Dendritic cell treated with granulocyte-macrophage colony-stimulating factor and Interleukin-4, amounts not matched to agents 40 ng/mL and 50 ng/mL, for 4 days (primary cell): ENCODE measurements around the gene RAB40B.

Experiments used
- H3K27ac Mint-ChIP-seq: one replicate; pipeline ENCODE4 v1.8.0; 2022; ENCODE audit warnings: mild to moderate bottlenecking, mixed read lengths
- H3K27me3 Mint-ChIP-seq: one replicate; pipeline ENCODE4 v1.8.0; 2022; ENCODE audit warnings: mild to moderate bottlenecking, mixed read lengths
- H3K36me3 Mint-ChIP-seq: one replicate; pipeline ENCODE4 v1.8.0; 2022; ENCODE audit warnings: low read depth, mixed read lengths
- H3K4me1 Mint-ChIP-seq: one replicate; pipeline ENCODE4 v1.8.0; 2022; ENCODE audit warnings: low read depth, mixed read lengths
- H3K4me3 Mint-ChIP-seq: one replicate; pipeline ENCODE4 v1.8.0; 2022; ENCODE audit warnings: mild to moderate bottlenecking, moderate library complexity, mixed read lengths
- H3K9me3 Mint-ChIP-seq: one replicate; pipeline ENCODE4 v1.8.0; 2022; ENCODE audit warnings: mixed read lengths
- intact Hi-C: fragments of 100-400 bp; cut with micrococcal nuclease; formaldehyde crosslinking; loops from one replicate; pipeline ENCODE4 v1.15.0; 2022

The RAB40B gene

DNA sequence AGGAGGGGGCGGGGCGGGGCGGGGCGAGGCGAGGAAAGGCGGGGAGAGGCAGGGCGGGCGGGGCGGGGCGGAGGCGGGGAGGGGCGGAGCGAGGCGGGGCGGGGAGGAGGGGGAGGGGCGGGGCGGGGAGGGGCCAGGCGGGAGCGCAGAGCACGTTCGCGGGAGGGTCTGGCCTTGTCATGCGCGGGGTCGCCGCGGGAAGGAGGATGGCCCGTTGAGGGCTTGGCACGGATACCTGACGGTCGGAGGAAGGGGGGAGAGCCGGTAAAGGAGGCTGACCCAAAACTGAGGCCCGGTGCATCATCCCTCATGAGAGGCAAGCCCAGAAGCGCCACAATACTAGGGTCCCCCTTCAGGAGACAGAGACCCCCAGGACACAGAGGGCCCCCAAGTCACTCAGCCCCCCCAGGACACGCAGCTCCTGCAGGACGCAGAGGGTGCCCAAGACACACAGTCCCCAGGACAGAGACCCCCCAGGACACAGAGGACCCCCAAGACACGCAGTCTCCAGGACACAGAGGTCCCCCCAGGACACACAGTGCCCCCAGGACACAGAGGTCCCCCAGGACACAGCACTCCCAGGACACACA lies 49.7 kb downstream of the RAB40B start:
- Mint-ChIP-seq H3K36me3 (peaks cover 28% of the 10 kb centered on the region), H3K27me3 (no peaks in the 10 kb centered on the region), H3K4me3 (peak overlapping the region; percentile 63), H3K9me3 (no peaks in the 10 kb centered on the region), H3K4me1 (peaks cover 40% of the 10 kb centered on the region), H3K27ac (peak overlapping the region; percentile 66)
- intact Hi-C loops = loop anchor here (2.0 kb wide), 1 partner anchor 102 kb away; no protein-coding TSS in a partner anchor

DNA sequence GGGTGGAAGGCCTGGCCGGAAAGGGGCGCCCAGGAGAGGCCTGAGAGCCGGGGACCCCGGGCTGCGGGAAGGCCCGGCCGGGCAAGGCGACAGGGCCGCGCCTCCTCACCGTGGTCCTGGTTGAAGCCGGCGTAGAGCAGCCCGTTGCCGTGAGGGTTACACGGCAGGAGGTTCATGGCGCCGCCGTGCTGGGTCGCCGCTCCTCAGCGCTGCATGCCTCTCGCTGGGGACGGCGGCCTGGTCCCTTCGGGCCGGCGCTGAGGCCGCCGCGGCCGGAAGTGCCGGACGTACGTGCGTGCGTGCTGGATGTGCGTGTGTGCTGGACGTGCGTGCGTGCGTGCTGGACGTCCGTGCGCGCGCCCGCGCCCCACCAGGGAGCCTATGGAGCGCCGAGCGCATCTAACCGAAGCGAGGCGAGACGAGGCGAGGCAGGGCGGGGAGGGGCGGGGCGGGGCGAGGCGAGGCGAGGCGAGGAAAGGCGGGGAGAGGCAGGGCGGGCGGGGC lies 50.3 kb downstream of the RAB40B start, which contains the start of gene WDR45B:
WDR45B (minus strand) TSS at position 280 of the 504 bp plus-strand sequence; CDS start at position 176, 104 bp downstream.
- Mint-ChIP-seq H3K27me3 (no peaks in the 10 kb centered on the region), H3K4me1 (peaks cover 40% of the 10 kb centered on the region), H3K36me3 (peaks cover 34% of the 10 kb centered on the region), H3K4me3 (peak within 1 kb of the TSS; percentile 81), H3K27ac (peak within 1 kb of the TSS; percentile 66), H3K9me3 (no peaks in the 10 kb centered on the region)
- intact Hi-C loops = loop anchor here (2.0 kb wide), 1 partner anchor 103 kb away; no protein-coding TSS in a partner anchor

DNA sequence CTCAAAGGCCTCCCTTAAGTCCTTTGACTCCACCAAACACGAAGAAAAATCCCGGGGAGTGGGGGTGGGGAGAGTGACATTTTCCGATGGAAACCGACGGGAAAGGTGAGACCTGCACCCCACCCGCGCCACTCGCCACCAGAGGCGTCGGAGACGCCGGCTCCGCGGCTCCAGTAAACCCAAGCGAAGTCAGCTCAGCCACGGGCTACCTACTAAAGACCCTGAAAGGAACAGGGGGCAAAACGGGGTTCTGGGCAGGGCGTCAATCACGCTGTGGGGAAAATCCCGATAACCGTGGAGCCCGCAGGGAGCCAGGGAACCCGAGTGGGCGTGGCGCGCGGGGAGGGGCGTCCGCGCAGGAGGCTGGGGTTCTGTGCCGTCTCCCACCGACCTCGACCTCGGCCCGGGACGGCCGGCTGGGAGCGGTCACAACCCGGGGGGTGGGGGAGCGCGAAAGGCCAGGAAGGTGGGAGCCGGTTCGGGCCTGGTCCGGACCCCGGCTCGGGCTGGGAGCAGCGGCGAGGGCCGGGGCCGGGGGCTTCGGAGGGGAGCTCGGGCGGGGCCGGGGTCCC lies 50.8 kb downstream of the RAB40B start:
- intact Hi-C loops = loop anchor here (2.0 kb wide), 1 partner anchor 103 kb away; no protein-coding TSS in a partner anchor
- Mint-ChIP-seq H3K4me3 (peak overlapping the region; percentile 81), H3K36me3 (peaks cover 39% of the 10 kb centered on the region), H3K4me1 (peaks cover 40% of the 10 kb centered on the region), H3K27ac (peak overlapping the region; percentile 66), H3K9me3 (no peaks in the 10 kb centered on the region), H3K27me3 (no peaks in the 10 kb centered on the region)

DNA sequence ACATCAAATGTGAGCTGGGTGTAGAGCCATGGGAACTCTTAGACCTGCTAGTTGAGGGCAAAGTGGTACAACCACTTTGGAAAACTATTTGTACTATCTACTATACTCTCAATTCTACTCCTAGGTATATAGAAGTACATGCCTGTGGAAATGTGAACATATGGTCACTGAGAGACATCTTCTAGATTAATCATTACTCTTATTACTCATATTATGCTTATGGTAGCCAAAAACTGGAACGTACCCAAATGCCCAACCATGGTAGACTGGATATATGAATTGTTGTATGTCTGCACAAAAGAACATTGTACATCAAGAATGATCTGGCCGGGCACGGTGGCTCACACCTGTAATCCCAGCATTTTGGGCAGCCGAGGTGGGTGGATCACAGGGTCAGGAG lies 53.0 kb downstream of the RAB40B start:
- H3K4me1 Mint-ChIP-seq = peaks cover 40% of the 10 kb centered on the region
- H3K27me3 Mint-ChIP-seq = no peaks in the 10 kb centered on the region
- H3K9me3 Mint-ChIP-seq = no peaks in the 10 kb centered on the region
- no peak overlapping the region for H3K4me3 Mint-ChIP-seq
- peaks cover 61% of the 10 kb centered on the region for H3K36me3 Mint-ChIP-seq
- intact Hi-C loops = no loop called here
- no peak overlapping the region for H3K27ac Mint-ChIP-seq

DNA sequence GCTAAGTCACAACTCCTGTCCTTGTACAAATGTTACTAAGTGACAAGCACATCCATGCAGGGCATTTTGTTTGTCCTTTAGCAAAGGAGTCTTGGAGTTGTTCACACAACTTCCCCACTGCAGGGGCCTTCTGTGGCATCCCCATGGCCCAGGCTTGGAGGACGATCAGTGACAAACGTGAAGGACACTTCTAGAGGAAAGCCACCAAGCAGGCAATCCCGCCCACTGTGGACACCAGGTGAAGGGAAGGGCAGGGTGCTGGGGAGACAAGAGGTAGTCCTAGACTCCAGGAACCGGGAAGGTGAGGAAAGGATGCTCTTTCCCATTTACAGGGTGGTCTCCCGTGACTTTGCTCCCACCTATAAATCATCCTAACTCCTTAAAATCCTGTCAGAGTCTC lies 54.4 kb downstream of the RAB40B start:
- H3K4me3 Mint-ChIP-seq = no peak overlapping the region
- H3K4me1 Mint-ChIP-seq = peaks cover 41% of the 10 kb centered on the region
- intact Hi-C loops = no loop called here
- no peaks in the 10 kb centered on the region for H3K27me3 Mint-ChIP-seq
- peak overlapping the region; percentile 39 for H3K27ac Mint-ChIP-seq
- H3K9me3 Mint-ChIP-seq = no peaks in the 10 kb centered on the region
- peaks cover 75% of the 10 kb centered on the region for H3K36me3 Mint-ChIP-seq

DNA sequence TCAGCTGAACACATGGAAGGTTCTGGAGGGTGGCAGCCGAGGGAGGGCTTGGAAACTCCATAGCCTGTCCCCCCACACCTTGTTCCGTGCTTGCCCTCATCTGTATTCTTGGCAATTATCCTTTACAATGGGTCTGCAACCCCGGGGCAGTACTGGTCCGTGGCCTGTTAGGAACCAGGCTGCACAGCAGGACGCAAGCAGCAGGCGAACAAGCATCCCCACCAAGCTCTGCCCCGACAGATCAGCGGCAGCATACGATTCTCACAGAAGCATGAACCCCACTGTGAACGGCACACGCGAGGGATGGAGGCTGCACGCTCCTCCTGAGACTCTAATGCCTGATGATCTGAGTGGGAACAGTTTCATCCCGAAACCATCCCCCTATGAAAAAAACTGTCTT lies 56.5 kb downstream of the RAB40B start:
- H3K36me3 Mint-ChIP-seq = peaks cover 93% of the 10 kb centered on the region
- H3K4me3 Mint-ChIP-seq = no peak overlapping the region
- H3K4me1 Mint-ChIP-seq = peaks cover 44% of the 10 kb centered on the region
- H3K27ac Mint-ChIP-seq = no peak overlapping the region
- intact Hi-C loops = no loop called here
- peaks cover 7% of the 10 kb centered on the region for H3K9me3 Mint-ChIP-seq
- H3K27me3 Mint-ChIP-seq = no peaks in the 10 kb centered on the region

DNA sequence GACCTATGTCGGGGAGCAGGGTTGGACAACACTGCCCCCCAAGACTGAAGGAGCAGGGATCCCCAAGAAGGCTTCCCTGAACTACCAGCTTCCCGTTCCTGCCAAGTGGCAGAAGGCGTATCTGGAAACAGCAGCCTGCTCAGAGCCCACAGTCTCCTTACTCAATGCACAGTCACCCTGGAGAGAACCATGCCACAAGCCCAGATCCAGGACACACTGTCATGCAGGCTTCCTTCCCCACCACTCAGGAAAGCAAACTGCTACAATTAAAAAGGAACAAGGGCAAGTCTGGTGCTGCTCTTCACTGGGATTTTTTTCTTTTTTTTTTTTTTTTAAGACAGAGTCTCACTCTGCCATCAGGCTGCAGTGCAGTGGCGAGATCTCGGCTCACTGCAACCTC lies 58.5 kb downstream of the RAB40B start:
- intact Hi-C loops = no loop called here
- peaks cover 31% of the 10 kb centered on the region for H3K4me1 Mint-ChIP-seq
- peak overlapping the region; percentile 5 for H3K27ac Mint-ChIP-seq
- H3K36me3 Mint-ChIP-seq = peaks cover 94% of the 10 kb centered on the region
- H3K27me3 Mint-ChIP-seq = no peaks in the 10 kb centered on the region
- peaks cover 11% of the 10 kb centered on the region for H3K9me3 Mint-ChIP-seq
- no peak overlapping the region for H3K4me3 Mint-ChIP-seq

DNA sequence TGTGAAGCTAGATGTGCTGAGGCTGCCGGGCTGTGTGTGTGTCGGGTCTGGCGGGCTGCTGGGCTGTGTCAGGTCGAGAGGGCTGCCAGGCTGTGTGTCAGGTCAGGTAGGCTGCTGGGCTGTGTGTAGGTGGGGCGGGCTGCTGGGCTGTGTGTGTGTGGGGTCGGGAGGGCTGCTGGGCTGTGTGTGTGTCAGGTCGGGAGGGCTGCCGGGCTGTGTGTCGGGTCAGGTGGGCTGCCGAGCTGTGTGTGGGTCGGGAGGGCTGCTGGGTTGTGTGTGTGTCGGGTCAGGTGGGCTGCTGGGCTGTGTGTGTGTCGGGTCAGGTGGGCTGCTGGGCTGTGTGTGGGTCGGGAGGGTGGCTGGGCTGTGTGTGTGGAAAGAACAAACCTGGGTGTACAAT lies 58.9 kb downstream of the RAB40B start:
- H3K4me3 Mint-ChIP-seq = no peak overlapping the region
- peaks cover 11% of the 10 kb centered on the region for H3K9me3 Mint-ChIP-seq
- H3K27me3 Mint-ChIP-seq = no peaks in the 10 kb centered on the region
- H3K4me1 Mint-ChIP-seq = peaks cover 28% of the 10 kb centered on the region
- intact Hi-C loops = no loop called here
- peaks cover 94% of the 10 kb centered on the region for H3K36me3 Mint-ChIP-seq
- peak overlapping the region; percentile 5 for H3K27ac Mint-ChIP-seq

DNA sequence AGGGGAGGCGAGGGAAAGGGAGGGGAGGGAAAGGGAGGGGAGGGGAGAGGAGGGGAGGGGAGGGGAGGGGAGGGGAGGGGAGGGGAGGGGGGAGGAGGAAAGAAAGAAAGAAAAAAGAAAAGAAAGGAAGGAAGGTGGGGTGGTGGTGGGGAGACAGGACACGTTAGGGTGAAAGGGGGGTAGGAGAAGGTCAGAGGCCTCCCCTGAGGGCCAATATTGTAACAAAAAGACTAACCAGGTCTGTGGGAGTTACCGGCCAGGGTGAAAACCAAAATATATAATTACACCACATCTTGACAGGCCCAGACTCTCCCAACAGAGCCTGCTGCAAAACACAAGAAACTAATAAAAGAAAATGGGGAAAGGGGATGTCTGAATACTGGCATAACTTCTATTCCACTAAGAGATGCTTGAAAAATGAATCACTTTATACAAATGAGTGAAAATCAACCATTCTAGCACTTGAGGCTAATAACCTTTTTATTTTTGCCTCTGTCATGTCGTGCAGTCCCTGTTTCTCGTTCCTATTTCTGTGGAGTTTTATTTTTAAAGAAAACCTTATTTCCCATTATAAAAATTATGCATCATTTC lies 60.2 kb downstream of the RAB40B start:
- H3K4me1 Mint-ChIP-seq = peaks cover 22% of the 10 kb centered on the region
- peaks cover 94% of the 10 kb centered on the region for H3K36me3 Mint-ChIP-seq
- no peaks in the 10 kb centered on the region for H3K27me3 Mint-ChIP-seq
- H3K4me3 Mint-ChIP-seq = no peak overlapping the region
- intact Hi-C loops = no loop called here
- H3K9me3 Mint-ChIP-seq = peaks cover 11% of the 10 kb centered on the region
- no peak overlapping the region for H3K27ac Mint-ChIP-seq

DNA sequence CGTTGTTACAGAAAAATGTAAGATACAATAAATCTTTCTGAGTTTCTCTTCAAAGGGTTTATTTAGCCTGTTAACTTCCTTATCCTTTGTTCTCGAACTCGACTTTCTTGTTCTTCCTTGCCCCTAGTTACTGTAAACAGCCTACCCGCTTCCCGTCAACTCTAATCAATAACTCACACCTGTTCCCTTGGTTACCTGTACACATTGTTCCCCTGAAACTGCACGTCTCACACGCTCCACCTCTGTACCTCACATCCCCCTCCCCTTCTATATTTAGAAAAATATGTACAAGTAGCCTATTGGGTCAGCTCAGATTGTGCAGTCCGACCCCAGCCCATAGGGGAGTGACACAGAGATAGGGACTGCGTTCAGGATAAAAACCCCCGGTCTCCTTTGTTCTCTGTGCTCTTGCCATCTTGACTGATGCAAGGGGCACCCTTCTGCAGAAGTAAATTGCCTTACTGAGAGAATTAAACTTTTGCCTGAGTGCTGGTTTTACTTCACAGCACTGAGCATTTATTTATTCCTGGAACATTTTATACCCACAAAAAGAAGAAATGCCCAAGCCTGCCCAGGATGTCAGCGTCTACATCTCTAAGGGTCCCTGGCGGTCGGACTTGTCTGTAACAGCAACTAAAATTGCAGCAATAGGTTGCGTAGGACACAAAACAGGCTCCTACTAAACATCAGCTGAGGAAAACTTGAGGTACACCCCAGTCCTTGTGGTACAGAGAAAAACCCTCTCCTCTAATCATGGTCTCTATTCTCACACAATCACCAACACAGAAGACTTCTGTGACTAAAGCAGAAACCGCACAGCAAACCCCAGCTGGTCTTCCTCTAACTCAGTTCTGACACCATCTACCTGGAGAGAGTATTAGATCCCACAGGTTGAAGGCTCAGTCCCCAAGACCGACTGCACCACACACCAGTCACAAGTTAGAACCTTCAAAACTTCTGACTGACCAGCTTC lies 61.6 kb downstream of the RAB40B start:
- Mint-ChIP-seq H3K27ac (no peak overlapping the region), H3K4me1 (peaks cover 22% of the 10 kb centered on the region)
- intact Hi-C loops = no loop called here

DNA sequence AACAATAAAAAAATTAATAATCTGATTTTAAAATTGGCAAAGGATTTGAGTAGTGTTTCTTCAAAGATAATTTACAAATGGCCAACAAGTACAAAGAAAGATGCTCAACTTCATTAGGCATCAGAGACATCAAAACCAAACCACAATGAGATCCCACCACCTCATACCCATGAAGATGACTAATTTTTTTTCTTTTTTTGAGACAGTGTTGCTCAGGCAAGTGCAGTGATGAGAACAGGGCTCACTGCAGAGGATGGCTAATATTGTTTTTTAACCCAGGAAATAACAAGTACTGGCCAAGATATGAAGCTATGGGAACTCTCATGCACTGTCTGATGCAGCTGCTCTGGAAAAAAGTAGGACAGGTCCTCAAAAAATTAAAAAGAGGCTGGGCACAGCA lies 65.2 kb downstream of the RAB40B start:
- Mint-ChIP-seq H3K27ac (no peak overlapping the region), H3K4me1 (peaks cover 29% of the 10 kb centered on the region), H3K27me3 (no peaks in the 10 kb centered on the region), H3K36me3 (peaks cover 94% of the 10 kb centered on the region), H3K9me3 (peaks cover 11% of the 10 kb centered on the region), H3K4me3 (no peak overlapping the region)
- intact Hi-C loops = no loop called here

More for the DNA sequence above, 61.6 kb downstream of the RAB40B start:
- no peak overlapping the region for H3K4me3 Mint-ChIP-seq
- peaks cover 94% of the 10 kb centered on the region for H3K36me3 Mint-ChIP-seq
- H3K9me3 Mint-ChIP-seq = peaks cover 11% of the 10 kb centered on the region
- H3K27me3 Mint-ChIP-seq = no peaks in the 10 kb centered on the region

DNA sequence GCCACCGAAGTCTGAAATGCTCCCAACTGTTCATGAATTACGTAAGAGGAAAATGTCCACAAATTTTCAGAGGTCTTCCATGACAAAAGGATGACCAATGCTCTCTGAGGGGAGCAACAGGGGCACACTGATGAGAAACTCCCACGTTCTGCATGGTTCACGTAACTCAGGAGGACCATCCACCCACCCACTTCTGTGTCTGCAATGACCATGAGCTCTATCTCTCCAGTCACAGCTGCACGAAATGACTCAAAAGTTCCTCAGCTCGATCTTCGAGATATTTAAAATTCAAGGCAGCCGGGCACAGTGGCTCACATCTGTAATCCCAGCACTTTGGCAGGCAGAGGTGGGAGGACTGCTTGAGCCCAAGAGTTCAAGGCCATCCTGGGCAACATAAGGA lies 66.0 kb downstream of the RAB40B start:
- Mint-ChIP-seq H3K4me3 (no peak overlapping the region), H3K36me3 (peaks cover 94% of the 10 kb centered on the region), H3K9me3 (peaks cover 9% of the 10 kb centered on the region), H3K4me1 (peaks cover 35% of the 10 kb centered on the region), H3K27ac (no peak overlapping the region), H3K27me3 (no peaks in the 10 kb centered on the region)
- intact Hi-C loops = no loop called here

DNA sequence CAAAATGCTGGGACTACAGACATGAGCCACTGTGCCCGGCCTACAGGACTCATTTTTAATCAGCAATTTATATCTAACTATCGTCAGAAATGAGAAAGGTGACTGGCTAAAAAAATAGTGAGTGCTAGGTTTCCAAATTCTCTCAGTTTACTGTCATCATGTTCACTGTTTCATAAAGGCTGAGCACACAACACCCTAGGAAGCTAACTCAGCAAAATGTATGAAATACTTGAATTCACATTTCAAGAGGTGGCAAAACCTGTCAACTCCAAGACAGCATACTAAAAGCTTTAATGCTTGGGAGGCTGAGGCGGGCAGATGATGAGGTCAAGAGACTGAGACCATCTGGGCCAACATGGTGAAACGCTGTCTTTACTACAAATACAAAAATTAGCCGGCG lies 67.0 kb downstream of the RAB40B start:
- Mint-ChIP-seq H3K27ac (no peak overlapping the region), H3K4me1 (peaks cover 33% of the 10 kb centered on the region), H3K27me3 (no peaks in the 10 kb centered on the region), H3K9me3 (no peaks in the 10 kb centered on the region), H3K4me3 (no peak overlapping the region), H3K36me3 (peaks cover 94% of the 10 kb centered on the region)
- intact Hi-C loops = no loop called here
